Muscle layer of colon (tissue), 2 donors: ENCODE measurements around the gene SPRED3.

Experiments used
- H3K27ac ChIP-seq: one replicate; pipeline ENCODE4 v1.7.0; 2013; ENCODE audit warnings: low read depth, mild to moderate bottlenecking, low read length, moderate library complexity
- H3K27me3 ChIP-seq, 2 donors: one replicate each; pipeline ENCODE4 v1.7.0; 2013; ENCODE audit warnings: low read length in 2 of 2, mild to moderate bottlenecking in 2 of 2; ENCODE audit not compliant: insufficient read depth in 2 of 2, control insufficient read depth in 1 of 2
- H3K36me3 ChIP-seq: one replicate; pipeline ENCODE4 v1.7.0; 2013; ENCODE audit warnings: mild to moderate bottlenecking, low read length; ENCODE audit not compliant: insufficient read depth
- H3K4me1 ChIP-seq: one replicate; pipeline ENCODE4 v1.7.0; 2013; ENCODE audit warnings: mild to moderate bottlenecking, low read length; ENCODE audit not compliant: insufficient read depth
- H3K4me3 ChIP-seq, 2 donors: one replicate each; pipeline ENCODE4 v1.7.0; 2013; ENCODE audit warnings: low read length in 2 of 2, low read depth in 1 of 2, mild to moderate bottlenecking in 1 of 2, moderate library complexity in 1 of 2
- H3K9ac ChIP-seq: one replicate; pipeline ENCODE4 v1.7.0; 2013; ENCODE audit warnings: low read length
- H3K9me3 ChIP-seq: one replicate; pipeline ENCODE4 v1.7.0; 2013; ENCODE audit warnings: mild to moderate bottlenecking, low read length
- donor health status: abdominal sarcoma.
- donor health status: Adenocarcinoma of cecum.

The SPRED3 gene

DNA sequence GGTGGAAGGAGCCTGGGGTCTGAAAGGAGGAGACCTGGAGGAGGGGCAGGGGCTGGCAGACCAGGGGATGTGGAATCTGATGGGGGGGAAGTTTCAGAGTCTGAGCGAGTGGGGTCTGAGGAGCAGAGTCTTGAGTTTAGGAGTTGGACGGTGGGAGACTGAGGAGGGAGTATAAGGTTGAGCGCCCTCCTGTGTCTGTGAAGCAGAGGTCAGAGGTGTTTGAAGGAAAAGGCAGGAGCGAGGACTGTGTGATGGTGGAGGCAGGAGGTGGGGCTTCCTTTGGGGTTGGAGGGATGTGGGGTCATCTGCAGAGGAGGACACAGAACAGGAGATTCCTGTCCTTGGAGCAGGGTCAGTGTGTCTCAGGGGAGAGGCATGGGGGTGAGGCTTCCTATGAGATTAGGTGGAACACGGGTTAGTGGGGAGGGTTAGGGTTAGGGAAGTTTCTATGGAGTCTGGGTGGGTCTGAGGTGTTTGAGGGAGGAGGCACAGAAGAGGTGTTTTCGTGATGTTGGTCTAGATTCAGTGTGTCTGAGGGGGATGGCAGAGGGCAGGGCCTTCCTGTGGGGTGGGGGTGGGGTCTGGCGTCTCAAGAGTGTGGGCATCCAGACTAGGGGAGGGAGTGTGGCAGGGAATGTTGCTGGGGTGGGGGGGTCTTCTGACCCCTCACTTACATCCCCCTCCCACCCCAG is 53.3 kb downstream of the SPRED3 start:
- no peaks in the 10 kb centered on the region for H3K36me3 ChIP-seq
- H3K27ac ChIP-seq = no peak overlapping the region
- H3K27me3 ChIP-seq = peaks cover 0 to 17% of the 10 kb centered on the region in 2 donors
- H3K9me3 ChIP-seq = no peaks in the 10 kb centered on the region
- no peaks in the 10 kb centered on the region for H3K4me1 ChIP-seq
- H3K4me3 ChIP-seq = no peak overlapping the region
- no peak overlapping the region for H3K9ac ChIP-seq

DNA sequence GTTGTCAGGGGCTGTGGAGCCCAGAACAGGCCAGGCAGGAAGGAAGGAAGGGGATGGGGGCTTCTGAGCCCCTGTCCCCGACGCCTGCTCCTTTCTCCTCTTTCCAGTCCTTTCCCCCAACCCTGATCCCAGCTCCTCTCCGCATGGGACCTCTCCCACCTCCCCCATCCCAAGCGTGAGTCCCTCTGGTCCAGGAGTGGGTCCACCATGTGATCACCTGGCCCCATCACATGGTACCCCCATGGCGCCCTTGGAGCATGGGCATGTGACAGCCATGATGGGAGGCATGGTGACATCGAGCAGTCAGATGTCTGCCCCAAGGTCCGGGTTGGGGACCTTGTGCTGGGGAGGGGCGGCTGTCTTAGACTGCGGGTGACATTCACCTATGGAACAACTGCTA is 54.2 kb downstream of the SPRED3 start:
- no peaks in the 10 kb centered on the region for H3K4me1 ChIP-seq
- H3K27ac ChIP-seq = no peak overlapping the region

DNA sequence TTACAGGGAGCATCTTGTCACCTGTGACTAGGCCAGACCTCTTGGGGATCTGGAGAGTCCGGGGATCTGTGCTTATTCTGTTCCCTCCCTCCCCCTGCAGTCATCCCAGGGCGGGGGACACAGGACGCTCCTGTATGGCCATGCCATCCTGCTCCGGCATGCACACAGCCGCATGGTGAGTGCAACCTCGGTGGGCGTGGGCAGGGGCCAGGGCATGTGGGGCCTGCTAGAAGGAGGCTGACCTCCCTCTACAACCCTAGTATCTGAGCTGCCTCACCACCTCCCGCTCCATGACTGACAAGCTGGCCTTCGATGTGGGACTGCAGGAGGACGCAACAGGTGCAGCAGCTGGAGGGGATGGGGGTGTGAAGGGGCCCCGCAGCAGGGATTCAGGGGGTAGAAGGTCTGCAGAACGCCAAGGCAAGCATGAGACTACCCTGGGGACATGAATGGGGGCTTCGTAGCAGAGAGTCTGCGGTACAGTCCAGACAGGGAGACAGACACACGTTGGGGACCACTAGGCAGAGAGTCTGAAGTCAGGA is 55.0 kb downstream of the SPRED3 start:
- Histone ChIP-seq H3K36me3 (no peaks in the 10 kb centered on the region), H3K27me3 (peaks cover 0 to 17% of the 10 kb centered on the region in 2 donors)

More for the DNA sequence above, 54.2 kb downstream of the SPRED3 start:
- no peaks in the 10 kb centered on the region for H3K36me3 ChIP-seq
- no peaks in the 10 kb centered on the region for H3K9me3 ChIP-seq
- H3K9ac ChIP-seq = no peak overlapping the region
- peaks cover 0 to 17% of the 10 kb centered on the region in 2 donors for H3K27me3 ChIP-seq
- no peak overlapping the region for H3K4me3 ChIP-seq

DNA sequence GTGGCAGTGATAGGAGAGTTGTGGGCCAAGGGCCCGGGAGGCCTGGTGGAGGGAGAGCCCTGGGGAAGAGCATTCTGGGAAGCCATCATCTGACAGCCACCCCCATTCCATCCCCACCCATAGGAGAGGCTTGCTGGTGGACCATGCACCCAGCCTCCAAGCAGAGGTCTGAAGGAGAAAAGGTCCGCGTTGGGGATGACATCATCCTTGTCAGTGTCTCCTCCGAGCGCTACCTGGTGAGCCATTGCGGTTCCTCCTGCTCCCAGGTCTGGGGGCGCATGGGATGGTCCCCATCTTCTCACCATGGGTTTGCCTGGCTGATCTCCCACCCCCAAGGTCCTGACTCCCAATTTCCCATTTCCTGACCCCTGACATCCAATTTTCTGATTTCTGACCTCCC is 55.5 kb downstream of the SPRED3 start:
- H3K36me3 ChIP-seq = no peaks in the 10 kb centered on the region
- H3K9me3 ChIP-seq = no peaks in the 10 kb centered on the region
- no peaks in the 10 kb centered on the region for H3K4me1 ChIP-seq
- no peak overlapping the region for H3K9ac ChIP-seq
- H3K27me3 ChIP-seq = peaks cover 0 to 17% of the 10 kb centered on the region in 2 donors
- H3K4me3 ChIP-seq = no peak overlapping the region
- no peak overlapping the region for H3K27ac ChIP-seq

More for the DNA sequence above, 55.0 kb downstream of the SPRED3 start:
- H3K4me3 ChIP-seq = no peak overlapping the region
- H3K9me3 ChIP-seq = no peaks in the 10 kb centered on the region
- no peaks in the 10 kb centered on the region for H3K4me1 ChIP-seq
- no peak overlapping the region for H3K9ac ChIP-seq
- H3K27ac ChIP-seq = no peak overlapping the region

DNA sequence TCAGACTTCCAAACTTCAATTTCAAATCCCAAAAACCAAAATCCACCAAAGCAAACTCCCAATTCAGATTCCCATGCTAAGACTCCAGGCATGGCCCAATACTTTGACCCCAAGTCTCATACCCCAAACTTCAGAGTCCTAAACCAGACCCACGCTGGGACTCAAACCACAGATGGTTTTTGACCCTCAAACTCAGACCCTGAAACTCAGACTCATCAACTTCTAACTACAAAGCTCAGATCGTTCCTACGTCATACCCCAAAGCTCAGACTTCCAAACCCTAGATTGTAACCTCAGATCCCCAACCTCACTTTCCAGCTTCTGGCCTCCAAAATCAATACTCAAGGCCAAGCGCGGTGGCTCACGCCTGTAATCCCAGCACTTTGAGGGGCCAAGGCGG is 56.9 kb downstream of the SPRED3 start:
- Histone ChIP-seq H3K36me3 (no peaks in the 10 kb centered on the region), H3K4me1 (no peaks in the 10 kb centered on the region), H3K27ac (no peak overlapping the region), H3K4me3 (no peak overlapping the region), H3K27me3 (peaks cover 0 to 17% of the 10 kb centered on the region in 2 donors), H3K9me3 (no peaks in the 10 kb centered on the region), H3K9ac (no peak overlapping the region)

DNA sequence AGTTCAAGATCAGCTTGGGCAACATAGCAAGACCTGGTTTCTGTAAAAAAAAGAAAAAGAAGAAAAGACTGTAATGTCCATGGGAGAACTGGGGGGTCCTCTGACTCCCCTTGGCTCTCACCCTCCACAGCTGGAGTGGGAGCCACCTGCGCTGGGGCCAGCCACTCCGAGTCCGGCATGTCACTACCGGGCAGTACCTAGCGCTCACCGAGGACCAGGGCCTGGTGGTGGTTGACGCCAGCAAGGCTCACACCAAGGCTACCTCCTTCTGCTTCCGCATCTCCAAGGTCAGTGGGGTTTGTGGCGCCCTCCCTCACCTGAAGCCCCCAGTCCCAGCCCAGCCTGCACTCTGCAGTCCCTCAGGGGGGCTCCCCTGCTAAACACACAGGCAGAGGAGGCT is 59.7 kb downstream of the SPRED3 start:
- H3K4me3 ChIP-seq = no peak overlapping the region
- no peaks in the 10 kb centered on the region for H3K9me3 ChIP-seq
- no peaks in the 10 kb centered on the region for H3K36me3 ChIP-seq
- H3K27me3 ChIP-seq = no peaks in the 10 kb centered on the region
- no peak overlapping the region for H3K9ac ChIP-seq
- H3K4me1 ChIP-seq = no peaks in the 10 kb centered on the region
- no peak overlapping the region for H3K27ac ChIP-seq
